HG02970 (cell line): ENCODE results near the gene RREB1.
"Not testable (repeated sequence)": the region's sequence is repeated elsewhere in the genome, so short reads cannot be mapped to it uniquely, and the experiment has no call there.

Source experiments
- ATAC-seq: cut with Tn5 transposase; IDR thresholded peaks from one replicate; pipeline ENCODE4 v1.9.1; 2021; ENCODE audit warnings: mild to moderate bottlenecking, moderate library complexity, moderate number of reproducible peaks; ENCODE audit not compliant: unreplicated experiment, low FRiP score

RREB1 gene

GRCh38 chr6:7269816-7270215 is 162.1 kb downstream of the RREB1 start:
- ATAC-seq: no peak

- no peak for ATAC-seq
Observed at GRCh38 chr6:7270320-7271204, 162.8 kb downstream of the RREB1 start.

- no peak for ATAC-seq
Observed at GRCh38 chr6:7271205-7271534, 163.4 kb downstream of the RREB1 start.

- no peak for ATAC-seq
Observed at GRCh38 chr6:7273709-7274108, 165.9 kb downstream of the RREB1 start.

- ATAC-seq: not testable (repeated sequence)
Observed at GRCh38 chr6:7274525-7274924, 166.8 kb downstream of the RREB1 start.

GRCh38 chr6:7276199-7276524 is 168.4 kb downstream of the RREB1 start:
- ATAC-seq: no peak

- ATAC-seq: no peak
Observed at GRCh38 chr6:7282097-7282906, 174.5 kb downstream of the RREB1 start.

GRCh38 chr6:7283676-7284075 is 175.9 kb downstream of the RREB1 start:
- no peak for ATAC-seq

- no peak for ATAC-seq
Observed at GRCh38 chr6:7285416-7285815, 177.7 kb downstream of the RREB1 start.

- ATAC-seq: no peak
Observed at GRCh38 chr6:7290079-7290478, 182.3 kb downstream of the RREB1 start.

GRCh38 chr6:7292596-7293255 is 185.0 kb downstream of the RREB1 start:
- ATAC-seq: no peak

GRCh38 chr6:7295916-7296315 is 188.2 kb downstream of the RREB1 start:
- no peak for ATAC-seq

GRCh38 chr6:7296602-7297001 is 188.8 kb downstream of the RREB1 start:
- ATAC-seq: no peak

GRCh38 chr6:7298113-7298512 is 190.4 kb downstream of the RREB1 start:
- ATAC-seq: no peak

GRCh38 chr6:7300926-7301325 is 193.2 kb downstream of the RREB1 start:
- no peak for ATAC-seq
